GM19043 (cell line): ENCODE data around the gene LSM14B.
"Not testable (repeated sequence)": the region's sequence is repeated elsewhere in the genome, so short reads cannot be mapped to it uniquely, and the experiment has no call there.

Experiments
- ATAC-seq: cut with Tn5 transposase; IDR thresholded peaks from one replicate; pipeline ENCODE4 v1.9.1; 2021; ENCODE audit warnings: low read depth; ENCODE audit not compliant: unreplicated experiment

The LSM14B gene

GRCh38 chr20:62143957-62144825 lies 21.9 kb downstream of the LSM14B start:
- ATAC-seq, result no peak

GRCh38 chr20:62145688-62146018 lies 23.4 kb downstream of the LSM14B start:
- no peak for ATAC-seq

GRCh38 chr20:62146019-62146755 lies 23.9 kb downstream of the LSM14B start:
- ATAC-seq, result no peak

- ATAC-seq, result no peak
These were observed 24.9 kb downstream of the LSM14B start for GRCh38 chr20:62147125-62147524.

- no peak for ATAC-seq
These were observed 25.3 kb downstream of the LSM14B start for GRCh38 chr20:62147528-62147927.

GRCh38 chr20:62148383-62148782 lies 26.1 kb downstream of the LSM14B start:
- not testable (repeated sequence) for ATAC-seq

- ATAC-seq, result no peak
These were observed 26.6 kb downstream of the LSM14B start for GRCh38 chr20:62148908-62149314.

GRCh38 chr20:62149532-62150309 lies 27.4 kb downstream of the LSM14B start:
- ATAC-seq, result no peak

- no peak for ATAC-seq
These were observed 28.0 kb downstream of the LSM14B start for GRCh38 chr20:62150310-62150575.

GRCh38 chr20:62151225-62151624 lies 28.9 kb downstream of the LSM14B start:
- ATAC-seq, result no peak

- no peak for ATAC-seq
These were observed 29.6 kb downstream of the LSM14B start for GRCh38 chr20:62151835-62152364.

- ATAC-seq, result no peak
These were observed 33.4 kb downstream of the LSM14B start for GRCh38 chr20:62155428-62156253.

- ATAC-seq, result no peak
These were observed 33.9 kb downstream of the LSM14B start for GRCh38 chr20:62156254-62156556.

GRCh38 chr20:62156592-62157386 lies 34.5 kb downstream of the LSM14B start:
- peak; percentile 61 for ATAC-seq

GRCh38 chr20:62157387-62158087 lies 35.3 kb downstream of the LSM14B start:
- ATAC-seq, result no peak

- no peak for ATAC-seq
These were observed 35.8 kb downstream of the LSM14B start for GRCh38 chr20:62158088-62158400.

- no peak for ATAC-seq
These were observed 36.3 kb downstream of the LSM14B start for GRCh38 chr20:62158541-62158940.

- ATAC-seq, result no peak
These were observed 36.8 kb downstream of the LSM14B start for GRCh38 chr20:62159052-62159451.

- no peak for ATAC-seq
These were observed 37.6 kb downstream of the LSM14B start for GRCh38 chr20:62159839-62160238.
